ENCODE measurements around the gene EPHA2.
A peak's percentile ranks its signal among the peaks of the same experiment; 100 is the strongest.

The EPHA2 gene

DNA sequence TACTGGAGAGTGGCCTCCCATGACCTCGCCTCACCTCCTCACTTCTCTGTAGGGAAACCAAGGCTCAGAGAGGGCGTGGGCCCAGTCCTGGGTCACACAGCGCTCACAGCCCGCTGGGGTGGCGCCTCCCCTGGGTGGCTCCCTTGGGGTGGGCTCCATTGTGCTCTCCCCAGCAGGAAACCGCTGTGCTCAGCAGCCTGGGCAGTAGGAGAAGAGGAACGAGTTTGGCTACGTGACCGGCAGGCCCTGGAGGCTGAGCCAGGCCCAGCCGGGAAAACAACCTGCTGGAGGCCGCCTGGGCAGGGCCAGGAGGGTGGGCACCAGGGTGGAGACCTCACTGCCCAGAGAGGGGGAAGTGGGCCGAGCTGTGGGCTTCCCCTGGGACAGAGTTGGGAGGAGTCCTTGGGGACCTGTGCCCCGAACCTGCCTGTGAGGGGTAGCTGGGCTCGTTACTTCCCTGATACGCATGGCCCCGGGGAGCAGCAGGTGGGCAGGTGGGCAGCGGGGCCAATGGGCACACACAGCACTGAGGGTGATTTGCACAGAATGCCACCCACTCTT is 67.4 kb downstream of the EPHA2 start:
- no peak for DNase-seq (ENCODE audit: extremely low read depth, insufficient read length)
- H3K27me3 ChIP-seq (replicated peaks; ENCODE audit: control insufficient read depth, insufficient read depth, low read length): peaks cover 2% of the 10 kb centered on the region; the same call in 1 of the 2 replicates
- no peaks in the 10 kb centered on the region for H3K36me3 ChIP-seq (ENCODE audit: control insufficient read depth, insufficient read depth, low read length)
- no peak overlapping the region for H3K4me3 ChIP-seq (replicated peaks; ENCODE audit: low read depth, low read length)
- TF ChIP-seq CTCF (IDR thresholded peaks at IDR 0.05; ENCODE audit: insufficient read depth, low read length, poor library complexity, severe bottlenecking): no peak

GRCh38 chr1:16087733-16088132 is 68.1 kb downstream of the EPHA2 start:
- no peak overlapping the region for H3K4me3 ChIP-seq (replicated peaks; ENCODE audit: low read depth, low read length)
- no peaks in the 10 kb centered on the region for H3K36me3 ChIP-seq (ENCODE audit: control insufficient read depth, insufficient read depth, low read length)
- peaks cover 2% of the 10 kb centered on the region; the same call in 1 of the 2 replicates for H3K27me3 ChIP-seq (replicated peaks; ENCODE audit: control insufficient read depth, insufficient read depth, low read length)
- TF ChIP-seq CTCF (IDR thresholded peaks at IDR 0.05; ENCODE audit: insufficient read depth, low read length, poor library complexity, severe bottlenecking): no peak
- DNase-seq (ENCODE audit: extremely low read depth, insufficient read length): no peak

- DNase-seq (ENCODE audit: extremely low read depth, insufficient read length): no peak
- no peak for TF ChIP-seq CTCF (IDR thresholded peaks at IDR 0.05; ENCODE audit: insufficient read depth, low read length, poor library complexity, severe bottlenecking)
- Histone ChIP-seq H3K27me3 (replicated peaks; ENCODE audit: control insufficient read depth, insufficient read depth, low read length) (peaks cover under 1% of the 10 kb centered on the region; the same call in 1 of the 2 replicates), H3K4me3 (replicated peaks; ENCODE audit: low read depth, low read length) (no peak overlapping the region), H3K36me3 (ENCODE audit: control insufficient read depth, insufficient read depth, low read length) (no peaks in the 10 kb centered on the region)
These were observed 70.3 kb downstream of the EPHA2 start for GRCh38 chr1:16085522-16085921.

- H3K27me3 ChIP-seq (replicated peaks; ENCODE audit: control insufficient read depth, insufficient read depth, low read length): no peaks in the 10 kb centered on the region; the same call in 1 of the 2 replicates
- TF ChIP-seq CTCF (IDR thresholded peaks at IDR 0.05; ENCODE audit: insufficient read depth, low read length, poor library complexity, severe bottlenecking): no peak
- H3K4me3 ChIP-seq (replicated peaks; ENCODE audit: low read depth, low read length): no peak overlapping the region
- no peaks in the 10 kb centered on the region for H3K36me3 ChIP-seq (ENCODE audit: control insufficient read depth, insufficient read depth, low read length)
- DNase-seq (ENCODE audit: extremely low read depth, insufficient read length): no peak
These were observed 72.4 kb downstream of the EPHA2 start for GRCh38 chr1:16083486-16083885.

- peak; percentile 90 for TF ChIP-seq CTCF (IDR thresholded peaks at IDR 0.05; ENCODE audit: insufficient read depth, low read length, poor library complexity, severe bottlenecking)
- no peaks in the 10 kb centered on the region for H3K36me3 ChIP-seq (ENCODE audit: control insufficient read depth, insufficient read depth, low read length)
- no peaks in the 10 kb centered on the region for H3K27me3 ChIP-seq (replicated peaks; ENCODE audit: control insufficient read depth, insufficient read depth, low read length)
- peak; percentile 33 for DNase-seq (ENCODE audit: extremely low read depth, insufficient read length)
- no peak overlapping the region for H3K4me3 ChIP-seq (replicated peaks; ENCODE audit: low read depth, low read length)
These were observed 73.4 kb downstream of the EPHA2 start for GRCh38 chr1:16082283-16083038.
